HepG2 (cell line): ENCODE results near the gene CTU1. TPM values are rescaled to one million over a fixed set of nuclear protein-coding genes. Genes with fewer than 3 reads are reported as not detected.

Experiments used
- ATAC-seq: fragments of 200-7000 bp; cut with Tn5 transposase; 3 replicates; pipeline ENCODE4 v1.9.1; 2020; ENCODE audit warnings: mild to moderate bottlenecking, moderate library complexity
- BruUV-seq: library from RNA; stranded (reverse); fragments of 400-500 nt; replicated peaks from 2 replicates; lab custom pipeline; 2021; lab: Mats Ljungman, UMichigan
- CTCF ChIA-PET: fragments of 300-600 bp; formaldehyde crosslinking; extraction: SDS; loops from one replicate; lab custom pipeline; 2021; ENCODE audit warnings: low total read pairs, inconsistent platforms, low intra/inter-chr PET ratio; lab: Yijun Ruan, JAX
- POLR2A ChIA-PET: fragments of 350-600 bp; sonication (Branson Sonifier 250); formaldehyde crosslinking; loops from one replicate; lab custom pipeline; 2020; ENCODE audit warnings: antibody characterized with exemption, inconsistent platforms; lab: Yijun Ruan, JAX
- DNase-seq: peaks from one replicate; pipeline ENCODE4 v3.0.0-alpha.2; 2015; ENCODE audit warnings: low spot score
- FAIRE-seq: peaks from 3 replicates; lab custom pipeline; 2011; peaks lifted over from hg19 to GRCh38; lab: Jason Lieb, UNC
- H2AFZ ChIP-seq: one replicate; pipeline ENCODE4 v1.6.1; 2011; ENCODE audit warnings: low read length, inconsistent platforms
- H3K27ac ChIP-seq: fragments of 300-600 bp; 3 replicates; pipeline ENCODE4 v1.8.0; 2011; ENCODE audit warnings: mixed run types, mild to moderate bottlenecking, mixed read lengths, low read length, inconsistent platforms; ENCODE audit not compliant: insufficient read depth; ENCODE audit errors: extremely low read length
- H3K27me3 ChIP-seq, 2 experiments: fragments of 200-600 bp in 1 of 2; 2 replicates in 1 of 2; 3 replicates in 1 of 2; pipeline versions ENCODE4 v1.6.0 to v1.8.0; 2011; ENCODE audit warnings: low read length in 2 of 2, mild to moderate bottlenecking in 2 of 2, moderate library complexity in 2 of 2, inconsistent platforms in 1 of 2; ENCODE audit not compliant: insufficient read depth in 2 of 2, control insufficient read depth in 1 of 2
- H3K36me3 ChIP-seq, 2 experiments: fragments of 200-600 bp in 1 of 2; replicated peaks in 1 of 2; 2 replicates in 1 of 2; 3 replicates in 1 of 2; pipeline versions ENCODE4 v1.5.1 to v1.8.0; 2011; ENCODE audit warnings: low read length in 2 of 2, inconsistent platforms in 1 of 2; ENCODE audit not compliant: insufficient read depth in 2 of 2, control insufficient read depth in 1 of 2
- H3K4me1 ChIP-seq: 2 replicates; pipeline ENCODE4 v1.5.1; 2012; ENCODE audit warnings: low read length, inconsistent platforms; ENCODE audit not compliant: insufficient read depth
- H3K4me2 ChIP-seq: 2 replicates; pipeline ENCODE4 v1.6.0; 2011; ENCODE audit warnings: low read depth, low read length, inconsistent platforms
- H3K4me3 ChIP-seq, 3 experiments: fragments of 200-600 bp in 1 of 3; sonication (generic), shearing (Covaris generic) in 1 of 3; replicated peaks in 1 of 3; 2 replicates each; pipeline ENCODE4 v1.5.1; 2011 to 2016; ENCODE audit warnings: low read length in 3 of 3, inconsistent platforms in 2 of 3, low read depth in 2 of 3, mild to moderate bottlenecking in 2 of 3, control low read depth in 1 of 3, mixed read lengths in 1 of 3; ENCODE audit not compliant: insufficient read depth in 1 of 3
- H3K79me2 ChIP-seq: one replicate; pipeline ENCODE4 v1.6.1; 2011; ENCODE audit warnings: low read length, inconsistent platforms; ENCODE audit not compliant: insufficient read depth
- H3K9ac ChIP-seq: 2 replicates; pipeline ENCODE4 v1.6.0; 2011; ENCODE audit warnings: mild to moderate bottlenecking, low read depth, low read length, inconsistent platforms; ENCODE audit not compliant: insufficient read depth
- H3K9me3 ChIP-seq: 2 replicates; pipeline ENCODE4 v1.5.1; 2012; ENCODE audit warnings: mild to moderate bottlenecking, low read length
- H4K20me1 ChIP-seq: 2 replicates; pipeline ENCODE4 v1.6.0; 2011; ENCODE audit warnings: inconsistent platforms, mild to moderate bottlenecking, low read length, moderate library complexity; ENCODE audit not compliant: insufficient read depth
- TAF15 ChIP-seq: fragments of 200-400 bp; formaldehyde crosslinking; IDR thresholded peaks from one replicate; pipeline ENCODE4 v1.6.1; 2018; ENCODE audit warnings: mild to moderate bottlenecking, low read depth, low read length; ENCODE audit not compliant: poor library complexity, severe bottlenecking
- YY1 ChIP-seq: IDR thresholded peaks from 2 replicates; pipeline ENCODE4 v1.6.1; 2011; ENCODE audit warnings: low read length, low read depth, moderate library complexity, mild to moderate bottlenecking; ENCODE audit not compliant: insufficient read depth, insufficient replicate concordance
- ZBTB42 ChIP-seq: sonication (generic); formaldehyde crosslinking; IDR thresholded peaks from 2 replicates; pipeline ENCODE4 v1.5.0; 2020; ENCODE audit warnings: mild to moderate bottlenecking, missing genetic modification reagents
- ZNF234 ChIP-seq: sonication (generic); formaldehyde crosslinking; conservative IDR thresholded peaks from 2 replicates; pipeline ENCODE4 v1.5.1; 2020; ENCODE audit warnings: mild to moderate bottlenecking, missing genetic modification reagents
- ZNF7 ChIP-seq: IDR thresholded peaks from 2 replicates; pipeline ENCODE4 v1.6.1; 2016; ENCODE audit warnings: missing biosample characterization, missing genetic modification reagents
- WGBS: methylation state at CpG from one replicate; pipeline ENCODE4 v1.1.6; 2017; ENCODE audit warnings: low lambda C conversion rate; 5-methylcytosine and 5-hydroxymethylcytosine counted together
- in situ Hi-C: cut with HindIII; loops from 2 replicates; pipeline ENCODE4 v1.10.0; 2017; ENCODE audit warnings: low pct_unique_long_range_greater_than_20kb; ENCODE audit not compliant: extremely low pct_ligation_motif_present
- intact Hi-C: fragments of 100-400 bp; cut with micrococcal nuclease; formaldehyde crosslinking; loops from one replicate; pipeline ENCODE4 v1.10.0; 2022; ENCODE audit not compliant: unreplicated experiment
- polyA plus RNA-seq, 8 experiments: library from polyadenylated mRNA; depleted of rRNA in 3 of 8; stranded (reverse) in 7 of 8; unstranded in 1 of 8; fragments of >200 nt; fragmentation: Illumina TruSeq in 4 of 8; extraction: Trizol in 4 of 8; gene quantifications; 2 replicates each; pipeline versions ENCODE4 v1.2.1 to v1.2.3, GENCODE V29; 2011 to 2016; ENCODE audit warnings: low read depth in 4 of 8, missing spikeins in 1 of 8, mixed read lengths in 1 of 8; ENCODE audit not compliant: insufficient read depth in 1 of 8
- total RNA-seq, 5 experiments: library from RNA; depleted of rRNA; stranded (reverse); fragments of >200 nt; fragmentation: Illumina TruSeq; extraction: Trizol; gene quantifications; 2 replicates each; pipeline ENCODE4 v1.2.3, GENCODE V29; 2016; ENCODE audit warnings: low read depth in 1 of 5
- TF ChIP-seq, protein P1 (sequence below): sonication (generic); formaldehyde crosslinking; IDR thresholded peaks from 2 replicates; pipeline ENCODE4 v1.4.0; 2020; ENCODE audit warnings: mild to moderate bottlenecking, missing genetic modification reagents

CTU1 gene
- total and polyA plus RNA-seq, 2 of the 13 experiments (the other 11 are each of a cell fraction or from before 2014, with no cell fraction given) = 1.9 to 2.9 TPM

DNA sequence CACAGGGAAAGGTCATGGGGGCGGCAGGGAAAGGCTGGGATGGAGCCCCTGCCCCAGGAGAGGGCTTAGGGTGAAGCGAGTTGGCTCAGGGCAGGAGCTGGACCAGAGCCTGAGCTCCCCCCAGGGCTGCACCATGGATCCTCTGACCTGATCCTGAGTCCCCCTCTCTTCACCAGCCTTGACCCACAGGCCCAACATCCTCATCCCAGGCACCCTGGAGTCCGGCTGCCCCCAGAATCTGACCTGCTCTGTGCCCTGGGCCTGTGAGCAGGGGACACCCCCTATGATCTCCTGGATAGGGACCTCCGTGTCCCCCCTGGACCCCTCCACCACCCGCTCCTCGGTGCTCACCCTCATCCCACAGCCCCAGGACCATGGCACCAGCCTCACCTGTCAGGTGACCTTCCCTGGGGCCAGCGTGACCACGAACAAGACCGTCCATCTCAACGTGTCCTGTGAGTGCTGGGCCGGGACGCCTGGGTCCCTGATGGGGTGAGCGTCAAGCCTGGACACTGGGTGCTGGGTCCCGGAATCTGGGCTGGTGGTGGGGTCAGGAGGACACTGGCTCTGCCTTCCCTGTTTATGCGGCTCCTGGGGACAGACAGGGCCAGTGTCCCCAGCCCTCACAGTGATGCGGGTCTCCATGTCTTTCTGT is 17.3 kb upstream of the CTU1 start:
- Histone ChIP-seq H3K27ac (no peak overlapping the region), H3K27me3 (peaks cover 4 to 42% of the 10 kb centered on the region in 2 experiments; a peak in 4 of 5 replicates)
- POLR2A ChIA-PET = no interaction called here

More for the DNA sequence above, 17.3 kb upstream of the CTU1 start:
- TF ChIP-seq YY1 (no peak), TAF15 (no peak), ZBTB42 (CRISPR knock-in tag) (no peak), ZNF234 (CRISPR knock-in tag) (no peak), ZNF7 (CRISPR knock-in tag) (no peak)
- TF ChIP-seq, protein P1, sequence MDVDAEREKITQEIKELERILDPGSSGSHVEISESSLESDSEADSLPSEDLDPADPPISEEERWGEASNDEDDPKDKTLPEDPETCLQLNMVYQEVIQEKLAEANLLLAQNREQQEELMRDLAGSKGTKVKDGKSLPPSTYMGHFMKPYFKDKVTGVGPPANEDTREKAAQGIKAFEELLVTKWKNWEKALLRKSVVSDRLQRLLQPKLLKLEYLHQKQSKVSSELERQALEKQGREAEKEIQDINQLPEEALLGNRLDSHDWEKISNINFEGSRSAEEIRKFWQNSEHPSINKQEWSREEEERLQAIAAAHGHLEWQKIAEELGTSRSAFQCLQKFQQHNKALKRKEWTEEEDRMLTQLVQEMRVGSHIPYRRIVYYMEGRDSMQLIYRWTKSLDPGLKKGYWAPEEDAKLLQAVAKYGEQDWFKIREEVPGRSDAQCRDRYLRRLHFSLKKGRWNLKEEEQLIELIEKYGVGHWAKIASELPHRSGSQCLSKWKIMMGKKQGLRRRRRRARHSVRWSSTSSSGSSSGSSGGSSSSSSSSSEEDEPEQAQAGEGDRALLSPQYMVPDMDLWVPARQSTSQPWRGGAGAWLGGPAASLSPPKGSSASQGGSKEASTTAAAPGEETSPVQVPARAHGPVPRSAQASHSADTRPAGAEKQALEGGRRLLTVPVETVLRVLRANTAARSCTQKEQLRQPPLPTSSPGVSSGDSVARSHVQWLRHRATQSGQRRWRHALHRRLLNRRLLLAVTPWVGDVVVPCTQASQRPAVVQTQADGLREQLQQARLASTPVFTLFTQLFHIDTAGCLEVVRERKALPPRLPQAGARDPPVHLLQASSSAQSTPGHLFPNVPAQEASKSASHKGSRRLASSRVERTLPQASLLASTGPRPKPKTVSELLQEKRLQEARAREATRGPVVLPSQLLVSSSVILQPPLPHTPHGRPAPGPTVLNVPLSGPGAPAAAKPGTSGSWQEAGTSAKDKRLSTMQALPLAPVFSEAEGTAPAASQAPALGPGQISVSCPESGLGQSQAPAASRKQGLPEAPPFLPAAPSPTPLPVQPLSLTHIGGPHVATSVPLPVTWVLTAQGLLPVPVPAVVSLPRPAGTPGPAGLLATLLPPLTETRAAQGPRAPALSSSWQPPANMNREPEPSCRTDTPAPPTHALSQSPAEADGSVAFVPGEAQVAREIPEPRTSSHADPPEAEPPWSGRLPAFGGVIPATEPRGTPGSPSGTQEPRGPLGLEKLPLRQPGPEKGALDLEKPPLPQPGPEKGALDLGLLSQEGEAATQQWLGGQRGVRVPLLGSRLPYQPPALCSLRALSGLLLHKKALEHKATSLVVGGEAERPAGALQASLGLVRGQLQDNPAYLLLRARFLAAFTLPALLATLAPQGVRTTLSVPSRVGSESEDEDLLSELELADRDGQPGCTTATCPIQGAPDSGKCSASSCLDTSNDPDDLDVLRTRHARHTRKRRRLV (CRISPR knock-in tag) = no peak
- CTCF ChIA-PET = no interaction called here
- ATAC-seq (no peak), DNase-seq (no peak), FAIRE-seq (no peak)
- intact Hi-C loops = no loop called here
- no peaks in the 10 kb centered on the region for H3K4me1 ChIP-seq
- H4K20me1 ChIP-seq = no peaks in the 10 kb centered on the region
- H2AFZ ChIP-seq = no peak overlapping the region
- H3K4me3 ChIP-seq = no peak overlapping the region
- H3K9ac ChIP-seq = no peak overlapping the region
- BruUV-seq = no TSS peak
- H3K9me3 ChIP-seq = no peaks in the 10 kb centered on the region
- 15% methylated on average over 7 of the region's 16 CpGs for WGBS
- in situ Hi-C loops = no loop called here
- no peak overlapping the region for H3K4me2 ChIP-seq
- H3K36me3 ChIP-seq = no peaks in the 10 kb centered on the region
- no peaks in the 10 kb centered on the region for H3K79me2 ChIP-seq
